Psoas muscle (tissue), 8 donors: Measurements from ENCODE around the gene MAPK4. TPM values are rescaled to one million over a fixed set of nuclear protein-coding genes. Genes with fewer than 3 reads are reported as not detected.
A peak's percentile ranks its signal among the peaks of the same experiment; 100 is the strongest.
"Not testable (repeated sequence)": the region's sequence is repeated elsewhere in the genome, so short reads cannot be mapped to it uniquely, and the experiment has no call there.

ENCODE experiments used
- ATAC-seq, 4 donors: fragments of 200-7000 bp; cut with Tn5 transposase; one replicate each; pipeline ENCODE4 v1.9.1; 2020; ENCODE audit warnings: moderate library complexity in 3 of 4, mild to moderate bottlenecking in 2 of 4
- DNase-seq, 2 donors: peaks; one replicate each; pipeline ENCODE4 v3.0.0-alpha.2; 2020
- H3K27ac ChIP-seq: fragments of 200-600 bp; one replicate; pipeline ENCODE4 v1.8.0; 2022
- H3K27me3 ChIP-seq, 3 donors: fragments of 200-600 bp in 1 of 3; one replicate each; pipeline versions ENCODE4 v1.6.1 to v1.8.0; 2013 to 2022; ENCODE audit warnings: low read length in 2 of 3, mild to moderate bottlenecking in 2 of 3, moderate library complexity in 1 of 3; ENCODE audit not compliant: insufficient read depth in 3 of 3
- H3K36me3 ChIP-seq, 2 donors: fragments of 200-600 bp in 1 of 2; one replicate each; pipeline versions ENCODE4 v1.6.1 to v1.8.0; 2013 to 2022; ENCODE audit warnings: low read depth in 1 of 2, mild to moderate bottlenecking in 1 of 2, moderate library complexity in 1 of 2; ENCODE audit not compliant: insufficient read depth in 1 of 2
- H3K4me1 ChIP-seq: fragments of 200-600 bp; one replicate; pipeline ENCODE4 v1.8.0; 2022
- H3K4me3 ChIP-seq: fragments of 200-600 bp; one replicate; pipeline ENCODE4 v1.8.0; 2022; ENCODE audit warnings: mild to moderate bottlenecking
- H3K9me3 ChIP-seq: fragments of 200-600 bp; one replicate; pipeline ENCODE4 v1.8.0; 2022
- CTCF ChIP-seq: fragments of 200-600 bp; IDR thresholded peaks from one replicate; pipeline ENCODE4 v1.8.0; 2022; ENCODE audit warnings: antibody characterized with exemption
- WGBS, 3 donors: extraction: QIAGEN DNeasy Blood & Tissue Kit; methylation state at CpG; one replicate each; pipeline versions ENCODE4 v1.1.6 to v1.1.7; 2013; 5-methylcytosine and 5-hydroxymethylcytosine counted together
- intact Hi-C, 2 donors: fragments of 100-400 bp; cut with DNase I; formaldehyde crosslinking; loops; one replicate each; pipeline versions ENCODE4 v1.11.0 to v1.14.2; 2022
- polyA plus RNA-seq, 3 donors: library from polyadenylated mRNA; stranded (reverse); fragments of 200-250 nt; gene quantifications; one replicate each; pipeline ENCODE4 v1.2.3, GENCODE V29; 2013
- total RNA-seq, 4 donors: library from RNA; stranded (reverse); fragmentation: NEBNext Ultra II Directional in 2 of 4; extraction: Animal tissue kit (Norgen Biotek cat#: 25700) in 2 of 4; gene quantifications; one replicate each; pipeline versions ENCODE4 v1.2.1 to v1.2.4, GENCODE V29; 2021 to 2023
- donor health status: healthy with polysubstance abuse.
- donor health status: DM: no; HTN: no; CAD: no; lungs with moderate emphysema.
- donor health status: Bipolar disorder and iron deficiency.
- donor health status: healthy.
- donor health status: DM: yes; HTN: yes; CAD: no.
- donor health status: DM: no; HTN: no; CAD: no.
- donor health status: DM: no; HTN: no; CAD: no.
- donor health status: DM: yes; HTN: yes; CAD: no.

Gene MAPK4
- total and polyA plus RNA-seq, 7 donors, result 0.36 to 1.8 (median 0.68) TPM

GRCh38 chr18:50602466-50602865 is 42.6 kb downstream of the MAPK4 start:
- no peaks in the 10 kb centered on the region for H3K9me3 ChIP-seq
- 88 to 91% (median 90%) methylated on average over 3 of the region's 3 CpGs for WGBS, 3 donors
- intact Hi-C loops, result no loop called here
- no peak overlapping the region for H3K4me3 ChIP-seq
- H3K4me1 ChIP-seq, result no peaks in the 10 kb centered on the region
- no peaks in the 10 kb centered on the region for H3K27me3 ChIP-seq
- no peak for TF ChIP-seq CTCF
- DNase-seq (no peak), ATAC-seq (no peak)
- no peaks in the 10 kb centered on the region for H3K36me3 ChIP-seq
- H3K27ac ChIP-seq, result no peak overlapping the region

- DNase-seq (no peak), ATAC-seq (peak in 1 of 4 donors; percentile 58)
- H3K4me3 ChIP-seq, result no peak overlapping the region
- no peaks in the 10 kb centered on the region for H3K4me1 ChIP-seq
- WGBS, 3 donors, result 54 to 71% (median 63%) methylated on average over 5 of the region's 5 CpGs
- H3K27ac ChIP-seq, result no peak overlapping the region
- no peak for TF ChIP-seq CTCF
- intact Hi-C loops, result no loop called here
- H3K9me3 ChIP-seq, result no peaks in the 10 kb centered on the region
- no peaks in the 10 kb centered on the region for H3K36me3 ChIP-seq
- no peaks in the 10 kb centered on the region for H3K27me3 ChIP-seq
Measured at GRCh38 chr18:50606609-50607008, 46.7 kb downstream of the MAPK4 start.

DNA sequence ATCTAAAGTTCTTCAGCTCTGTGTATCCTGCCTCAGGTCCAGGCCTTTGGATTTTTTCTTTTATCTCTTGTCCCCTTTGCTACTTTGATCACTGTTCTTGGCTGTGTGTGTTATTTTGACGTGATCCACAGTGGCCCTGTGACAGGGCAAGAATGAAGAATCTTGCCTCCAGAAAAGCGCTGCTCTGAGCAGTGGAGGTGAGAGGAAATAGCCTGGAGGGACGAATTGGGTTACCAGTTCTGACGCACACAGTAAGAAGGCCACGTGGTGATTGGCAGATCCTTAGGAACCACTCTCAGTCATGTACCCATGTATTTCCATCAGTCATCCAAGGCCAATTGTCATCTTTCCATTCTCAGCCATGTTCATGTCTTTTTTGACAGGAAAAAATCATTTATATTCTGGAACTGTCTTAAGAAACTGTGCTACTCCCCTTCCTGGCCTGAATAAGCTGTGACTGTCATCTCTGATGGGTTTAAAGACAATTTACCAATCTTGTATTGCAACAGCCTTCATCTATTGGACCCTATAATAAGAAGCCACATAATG is 47.6 kb downstream of the MAPK4 start:
- no peaks in the 10 kb centered on the region for H3K27me3 ChIP-seq
- WGBS, 3 donors, result 79 to 85% (median 81%) methylated on average over 5 of the region's 5 CpGs
- H3K4me3 ChIP-seq, result no peak overlapping the region
- intact Hi-C loops, result no loop called here
- H3K4me1 ChIP-seq, result no peaks in the 10 kb centered on the region
- peak in 1 of 4 donors; percentile 68 for ATAC-seq
- H3K36me3 ChIP-seq, result no peaks in the 10 kb centered on the region
- no peak for TF ChIP-seq CTCF
- H3K9me3 ChIP-seq, result no peaks in the 10 kb centered on the region
- H3K27ac ChIP-seq, result no peak overlapping the region
- no peak for DNase-seq

- ATAC-seq, H3K27ac ChIP-seq, H3K4me1 ChIP-seq, H3K9me3 ChIP-seq, intact Hi-C loops, H3K36me3 ChIP-seq, H3K4me3 ChIP-seq, DNase-seq, H3K27me3 ChIP-seq: not testable (repeated sequence)
- 89 to 94% (median 93%) methylated on average over 17 to 26 of the region's 26 CpGs for WGBS, 3 donors
Measured at GRCh38 chr18:50609171-50609570, 49.3 kb downstream of the MAPK4 start.

- ATAC-seq (no peak), DNase-seq (no peak)
- 89 to 96% (median 91%) methylated on average over 4 of the region's 4 CpGs for WGBS, 3 donors
- TF ChIP-seq CTCF, result no peak
- Histone ChIP-seq H3K4me1 (no peaks in the 10 kb centered on the region), H3K36me3 (no peaks in the 10 kb centered on the region), H3K9me3 (peaks cover 4% of the 10 kb centered on the region), H3K4me3 (no peak overlapping the region), H3K27ac (no peak overlapping the region), H3K27me3 (no peaks in the 10 kb centered on the region)
- intact Hi-C loops, result no loop called here
Measured at GRCh38 chr18:50610349-50610748, 50.5 kb downstream of the MAPK4 start.
